COLO668 (cell line): ENCODE data around the gene PHF21A.
A peak's percentile ranks its signal among the peaks of the same experiment; 100 is the strongest.

ENCODE experiments used
- DNase-seq: peaks from one replicate; lab custom pipeline; 2025; ENCODE audit not compliant: unreplicated experiment; lab: John Stamatoyannopoulos, UW

Gene PHF21A

DNA sequence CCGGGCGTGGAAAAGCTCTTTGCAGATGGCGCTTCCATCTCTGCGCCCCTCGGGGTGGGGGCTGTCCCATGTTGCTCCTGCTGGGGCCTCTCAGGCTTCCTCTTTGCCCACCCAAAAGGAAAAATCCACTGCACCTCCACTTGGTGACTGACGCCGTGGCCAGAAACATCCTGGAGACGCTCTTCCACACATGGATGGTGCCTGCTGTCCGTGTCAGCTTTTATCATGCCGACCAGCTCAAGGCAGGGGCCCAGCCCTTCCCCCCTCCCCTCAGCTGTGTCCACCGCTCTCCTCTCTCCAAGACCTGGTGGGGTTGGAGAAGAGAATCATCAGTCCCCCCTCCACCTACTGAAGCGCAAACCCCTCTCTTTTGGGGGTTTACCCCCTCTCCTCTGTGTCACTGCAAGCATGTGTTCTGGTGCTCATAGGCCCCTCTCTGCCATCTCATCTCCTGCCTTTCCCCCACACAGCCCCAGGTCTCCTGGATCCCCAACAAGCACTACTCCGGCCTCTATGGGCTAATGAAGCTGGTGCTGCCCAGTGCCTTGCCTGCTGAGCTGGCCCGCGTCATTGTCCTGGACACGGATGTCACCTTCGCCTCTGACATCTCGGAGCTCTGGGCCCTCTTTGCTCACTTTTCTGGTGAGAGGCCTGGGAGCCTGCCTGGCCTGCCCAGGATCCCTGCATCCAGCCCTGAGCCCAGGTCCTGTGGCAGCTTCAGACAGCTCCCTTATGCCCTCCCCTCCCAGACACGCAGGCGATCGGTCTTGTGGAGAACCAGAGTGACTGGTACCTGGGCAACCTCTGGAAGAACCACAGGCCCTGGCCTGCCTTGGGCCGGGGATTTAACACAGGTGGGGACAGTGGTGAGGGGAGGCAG, 197.0 kb downstream of the PHF21A start:
- no peak for DNase-seq

DNA sequence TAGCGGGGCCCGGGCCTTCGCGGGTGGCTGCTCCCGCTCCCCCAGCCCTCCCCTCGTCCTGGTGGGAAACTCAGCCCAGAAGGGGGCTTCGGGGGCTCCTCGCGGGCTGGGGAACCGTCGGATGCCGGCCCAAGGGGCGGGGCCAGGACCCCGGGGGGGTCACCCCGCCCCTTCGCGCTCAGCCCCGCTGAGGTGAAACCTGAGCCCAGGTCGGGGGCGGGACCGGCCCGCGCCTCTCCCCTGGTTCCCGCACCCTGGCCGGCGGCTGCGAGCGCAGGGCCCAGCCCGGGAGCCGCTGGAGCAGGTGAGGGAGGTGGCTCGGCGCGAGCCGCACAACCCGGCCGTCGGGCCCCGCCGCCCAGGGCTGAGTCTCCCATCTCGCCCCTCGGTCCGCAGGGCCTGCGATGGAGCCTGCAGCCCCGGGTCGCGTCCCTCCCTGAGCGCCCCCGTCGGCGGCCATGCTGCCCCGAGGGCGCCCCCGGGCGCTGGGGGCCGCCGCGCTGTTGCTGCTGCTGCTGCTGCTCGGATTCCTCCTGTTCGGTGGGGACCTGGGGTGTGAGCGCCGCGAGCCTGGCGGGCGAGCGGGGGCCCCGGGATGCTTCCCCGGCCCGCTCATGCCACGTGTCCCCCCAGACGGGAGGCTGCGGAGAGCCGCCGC, 198.7 kb downstream of the PHF21A start, which contains the start of gene LARGE2:
Gene LARGE2, plus strand, starts transcription at position 232 of the 658 bp plus-strand sequence. Its CDS starts 227 bp downstream, at position 459.
- DNase-seq = peak; percentile 91

DNA sequence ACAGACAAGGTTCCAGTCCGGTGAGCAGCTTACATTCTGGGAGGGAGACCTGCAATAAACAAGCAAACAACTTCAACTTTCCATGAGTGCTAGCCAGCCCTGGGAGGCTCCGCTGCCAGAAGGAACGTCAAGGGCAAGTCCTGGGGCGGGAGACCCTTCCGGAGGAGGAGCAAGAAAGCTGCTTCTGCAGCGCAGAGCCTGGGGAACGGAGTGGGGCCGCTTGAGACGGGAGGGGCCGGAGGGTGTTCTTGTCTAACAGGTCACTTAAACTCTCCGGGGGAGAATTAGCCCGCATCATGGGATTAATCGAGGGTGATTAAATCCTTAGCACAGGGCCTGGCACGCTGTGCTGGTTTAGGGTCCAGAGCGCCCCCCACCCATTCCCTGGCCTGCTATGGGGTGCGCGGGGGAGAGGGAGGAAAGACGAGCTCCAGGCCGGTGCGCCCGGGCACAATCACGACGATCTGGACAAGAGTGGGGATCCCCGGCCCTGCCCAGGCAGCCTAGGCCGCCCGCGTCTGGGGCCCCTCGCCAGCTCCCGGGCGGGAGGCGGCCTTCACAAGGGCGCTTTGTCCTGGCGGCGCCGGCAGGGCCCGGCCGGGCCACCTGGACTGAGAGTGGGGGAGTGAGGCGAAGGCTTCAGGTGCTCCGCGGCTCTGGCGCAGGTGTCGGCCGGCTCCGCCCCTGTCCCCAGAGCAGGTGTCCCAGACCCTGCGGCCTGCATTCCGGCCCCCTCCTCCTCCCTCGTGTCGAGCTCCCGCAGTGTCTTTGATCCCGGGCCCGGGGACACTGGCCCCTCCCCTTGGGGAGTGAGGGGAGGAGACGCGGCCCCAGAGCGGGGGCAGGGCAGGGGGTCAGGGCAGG, 199.5 kb downstream of the PHF21A start:
- peak; percentile 98 for DNase-seq

DNA sequence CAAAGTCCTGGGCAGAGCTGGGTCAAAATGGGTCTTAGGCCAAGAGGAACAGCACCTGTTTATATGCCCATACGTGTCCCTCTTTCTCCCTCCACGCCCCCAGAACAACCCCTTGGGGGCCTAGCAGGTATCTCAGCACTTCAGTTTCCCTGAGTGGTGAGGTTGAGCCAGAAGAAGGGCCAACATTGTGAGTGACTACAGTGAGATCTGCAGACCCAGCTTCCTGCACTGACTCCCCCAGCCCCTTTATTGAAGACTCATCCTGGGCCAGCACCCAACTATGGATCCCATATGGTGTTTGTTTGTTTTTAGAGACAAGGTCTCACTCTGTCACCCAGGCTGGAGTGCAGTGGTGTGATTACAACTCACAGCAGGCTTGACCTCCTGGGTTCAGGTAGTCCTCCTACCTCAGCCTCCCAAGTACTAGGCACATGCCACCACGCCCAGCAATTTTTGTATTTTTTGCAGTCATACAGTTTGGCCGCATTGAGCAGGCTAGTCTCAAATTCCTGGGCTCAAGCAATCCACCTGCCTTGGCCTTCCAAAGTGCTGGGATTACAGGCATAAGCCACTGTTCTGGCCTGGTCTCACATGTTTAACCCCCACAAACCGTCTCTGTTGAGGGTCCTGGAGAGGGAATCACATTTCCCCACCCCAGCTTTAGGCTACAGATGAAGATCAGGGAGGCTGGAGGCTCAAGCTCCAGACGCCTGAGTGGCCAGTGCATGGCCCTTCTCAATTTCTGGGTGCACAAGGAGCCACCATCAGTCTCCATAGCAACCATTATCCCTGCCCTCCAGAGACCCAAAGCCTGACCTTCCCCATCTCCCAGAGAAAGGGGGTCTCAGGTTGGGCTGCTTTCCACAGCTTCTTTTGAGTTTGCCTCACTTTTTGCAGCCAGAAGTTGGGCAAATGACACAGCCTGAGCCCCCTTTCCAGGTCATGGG, 200.4 kb downstream of the PHF21A start:
- DNase-seq = no peak

DNA sequence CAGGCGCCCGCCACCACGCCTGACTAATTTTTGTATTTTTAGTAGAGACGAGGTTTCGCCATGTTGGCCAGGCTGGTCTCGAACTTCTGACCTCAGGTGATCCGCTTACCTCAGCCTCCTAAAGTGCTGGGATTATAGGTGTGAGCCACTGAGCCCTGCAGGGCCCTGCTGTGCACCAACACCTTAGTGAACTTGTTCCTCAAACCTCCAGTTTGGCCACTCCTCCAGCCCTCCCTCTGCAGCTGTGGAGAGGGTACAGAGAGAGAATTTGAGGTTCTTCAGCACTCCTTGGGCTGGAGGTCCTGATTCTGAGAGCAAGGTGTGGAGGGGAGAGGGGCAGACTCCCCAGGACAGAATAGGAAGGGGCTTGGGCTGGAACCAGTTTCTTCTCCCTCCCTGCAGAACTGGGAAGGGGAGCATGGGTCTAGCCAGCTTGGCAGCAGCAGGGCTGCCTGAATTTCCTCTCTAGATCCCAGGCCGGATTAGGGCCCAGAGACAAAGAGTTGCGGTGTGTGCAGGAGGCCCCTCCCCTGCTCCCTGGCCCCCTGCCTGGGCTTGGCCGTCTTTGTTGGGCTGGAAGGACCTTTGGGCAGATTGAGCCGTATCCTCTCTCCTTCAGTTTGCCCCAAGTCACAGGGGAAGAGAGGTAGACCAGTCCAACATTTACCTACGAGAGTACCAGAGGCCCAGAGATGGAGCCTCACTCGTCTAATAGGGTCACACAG, 201.3 kb downstream of the PHF21A start:
- DNase-seq = no peak

DNA sequence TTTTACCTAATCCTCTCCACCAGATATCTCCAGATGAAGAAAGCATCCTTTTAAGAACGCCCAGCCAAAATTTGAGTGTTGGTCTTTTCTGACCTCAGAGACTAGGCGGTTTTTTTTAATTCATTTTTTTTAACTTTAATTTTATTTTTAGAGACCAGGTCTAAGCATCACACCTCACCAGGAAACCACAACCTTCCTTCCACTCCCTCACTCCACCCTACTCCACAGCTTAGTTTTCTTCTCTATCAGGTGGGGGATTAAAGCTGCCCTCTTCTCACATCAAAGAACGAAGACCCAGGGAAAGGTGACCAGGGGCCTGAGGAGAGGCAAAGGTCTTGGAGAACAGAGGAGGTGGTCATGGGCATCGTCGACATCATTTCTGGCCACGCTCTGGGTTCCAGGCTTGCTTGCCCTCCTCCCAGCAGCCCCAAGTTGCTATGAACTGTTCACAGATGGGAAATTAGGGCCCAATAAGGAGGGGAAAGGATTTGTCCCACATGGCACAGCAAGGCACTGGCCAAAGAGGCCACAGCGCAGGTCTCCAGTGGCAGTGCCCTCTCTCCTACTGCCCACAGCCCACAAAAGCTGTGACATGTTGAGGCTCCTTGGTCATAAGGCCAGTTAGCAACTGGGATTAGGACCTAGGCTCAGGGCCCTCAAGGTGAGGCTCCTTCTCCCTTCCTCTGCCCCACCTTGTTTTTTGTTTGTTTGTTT, 202.1 kb downstream of the PHF21A start:
- DNase-seq = no peak

DNA sequence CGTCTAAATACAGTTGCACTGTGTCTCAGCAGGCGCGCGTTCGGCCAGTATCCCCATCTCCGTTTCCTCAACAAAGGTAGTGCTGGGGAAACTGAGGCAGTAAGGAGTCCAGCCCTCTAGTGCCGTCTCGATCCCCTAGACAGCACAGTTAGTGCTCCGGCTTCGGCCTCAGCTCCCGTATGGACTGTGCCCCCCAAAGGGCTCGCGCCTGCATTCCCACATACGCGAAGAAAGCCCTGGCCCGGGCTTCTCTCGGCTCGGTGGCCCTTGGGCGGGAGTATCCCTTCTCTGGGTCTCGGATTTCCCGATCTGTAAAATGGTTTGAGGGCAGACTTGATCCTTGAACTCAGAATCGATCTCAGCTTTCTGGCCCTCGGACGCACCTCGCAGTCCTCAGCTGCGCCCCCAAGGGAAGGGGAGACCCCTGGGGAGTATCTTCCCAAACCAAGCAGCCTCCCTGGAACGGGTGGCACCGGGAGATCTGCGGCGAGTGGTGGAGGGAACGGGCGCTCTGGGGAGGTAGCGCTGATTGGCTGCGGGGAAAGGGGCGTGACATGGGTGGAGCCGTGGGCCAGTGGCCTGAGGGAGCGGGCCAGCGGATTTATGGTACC, 202.8 kb downstream of the PHF21A start:
- DNase-seq = peak; percentile 87

DNA sequence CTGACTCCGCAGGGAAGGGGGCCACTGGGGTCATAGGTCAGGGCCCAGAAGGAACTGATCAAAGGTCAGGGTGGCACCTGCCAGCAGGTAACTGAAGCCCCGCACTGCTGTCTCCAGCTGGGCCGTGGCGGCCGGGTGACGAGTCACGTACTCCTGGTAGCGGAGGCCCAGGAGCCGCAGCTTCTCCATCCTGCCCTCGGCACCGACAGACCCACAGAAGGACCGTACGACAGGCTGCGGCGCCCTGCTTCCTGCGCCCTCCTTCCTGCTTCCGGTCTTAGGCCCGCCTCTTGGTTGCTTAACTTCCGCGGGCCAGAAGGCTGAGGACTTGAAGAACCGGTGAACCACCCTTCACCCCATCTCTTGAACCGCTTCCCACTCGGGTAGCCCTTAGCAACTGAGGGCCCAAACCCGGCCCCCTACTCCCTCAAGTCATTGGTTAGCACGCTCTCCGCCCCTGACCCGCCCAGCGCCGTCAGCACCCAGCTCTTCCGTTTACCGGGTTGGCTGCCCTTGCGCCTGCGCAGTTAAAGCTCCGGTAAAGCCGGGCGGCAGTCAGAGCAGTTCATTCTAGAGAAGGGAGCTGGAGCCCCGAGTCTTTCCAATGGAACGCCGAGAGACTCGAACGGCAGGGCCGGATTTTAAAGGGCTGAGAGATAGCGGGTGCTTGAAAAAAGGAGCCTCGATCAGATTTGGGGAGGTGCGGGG, 203.5 kb downstream of the PHF21A start, which contains the start of gene PEX16:
Gene PEX16, minus strand, starts transcription at position 255 of the 708 bp plus-strand sequence. Its CDS starts 66 bp downstream, at position 189.
- peak; percentile 97 for DNase-seq

DNA sequence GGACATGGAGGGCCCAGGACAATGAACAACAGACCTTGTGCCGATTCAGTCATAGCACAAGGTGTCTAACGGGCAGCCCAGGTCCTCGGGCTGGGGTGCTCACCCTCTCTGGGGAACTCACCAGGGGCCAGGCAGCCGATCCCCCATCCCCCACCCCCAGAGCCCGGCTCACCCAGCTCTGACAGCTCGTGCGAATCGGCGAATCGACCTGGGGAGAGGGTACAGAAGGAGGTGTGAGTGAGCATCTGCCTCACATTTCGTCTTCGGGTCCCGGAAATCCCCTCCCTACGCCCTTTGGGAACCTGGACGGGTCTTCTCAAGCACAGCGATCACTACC, 204.0 kb downstream of the PHF21A start:
- peak; percentile 38 for DNase-seq

DNA sequence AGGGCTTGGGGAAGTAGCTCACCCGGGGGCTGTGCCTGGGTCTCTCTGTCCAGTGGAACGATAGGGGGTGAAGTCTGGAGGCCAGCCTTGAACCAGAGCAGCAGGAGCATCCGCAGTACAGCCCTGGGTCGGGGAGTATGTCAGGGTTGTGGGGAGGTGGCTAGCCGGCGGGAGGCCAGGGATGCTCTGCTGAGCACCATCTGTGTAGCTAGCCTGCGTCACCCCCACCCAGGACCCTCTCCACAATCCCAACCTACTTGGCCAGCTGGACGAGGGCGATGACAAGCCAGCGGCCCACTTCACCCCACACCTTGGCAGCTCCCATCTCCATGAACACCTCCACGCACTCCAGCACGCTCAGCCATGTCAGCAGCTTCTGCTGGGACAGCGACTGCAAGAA, 205.8 kb downstream of the PHF21A start:
- DNase-seq = no peak

DNA sequence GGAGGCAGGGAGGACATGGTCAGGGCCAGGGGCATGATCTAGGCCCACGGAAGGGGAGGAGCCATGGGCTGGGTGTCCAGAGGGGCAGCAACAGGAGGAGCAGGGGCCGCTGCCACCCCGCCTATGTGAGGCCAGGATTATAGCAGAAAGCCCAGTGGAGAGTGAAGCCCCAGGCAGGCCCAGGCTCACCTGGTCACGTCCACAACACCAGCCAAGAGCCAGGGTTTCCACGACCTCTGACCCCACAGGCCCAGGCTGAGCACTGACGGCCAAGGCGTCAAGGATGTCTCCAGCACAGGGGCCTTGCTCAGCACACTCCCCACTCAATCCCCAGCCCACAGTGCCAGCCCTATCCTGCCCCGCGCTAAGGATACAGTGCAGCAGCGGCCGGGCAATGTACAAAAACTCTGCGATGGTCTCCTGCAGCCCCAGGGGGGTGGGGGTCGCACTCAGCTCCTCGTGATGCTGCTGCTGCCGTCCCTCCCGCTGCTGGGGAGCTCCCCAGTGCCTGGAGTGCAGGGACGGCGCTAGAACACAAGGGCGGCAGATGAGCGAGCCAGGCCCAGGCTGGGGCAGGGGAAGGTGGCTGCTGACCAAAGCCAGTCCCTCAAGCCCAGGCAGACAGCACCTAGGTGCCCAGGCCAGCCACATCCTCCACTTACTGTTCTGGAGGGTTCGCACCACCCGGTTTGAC, 207.2 kb downstream of the PHF21A start:
- DNase-seq = no peak

DNA sequence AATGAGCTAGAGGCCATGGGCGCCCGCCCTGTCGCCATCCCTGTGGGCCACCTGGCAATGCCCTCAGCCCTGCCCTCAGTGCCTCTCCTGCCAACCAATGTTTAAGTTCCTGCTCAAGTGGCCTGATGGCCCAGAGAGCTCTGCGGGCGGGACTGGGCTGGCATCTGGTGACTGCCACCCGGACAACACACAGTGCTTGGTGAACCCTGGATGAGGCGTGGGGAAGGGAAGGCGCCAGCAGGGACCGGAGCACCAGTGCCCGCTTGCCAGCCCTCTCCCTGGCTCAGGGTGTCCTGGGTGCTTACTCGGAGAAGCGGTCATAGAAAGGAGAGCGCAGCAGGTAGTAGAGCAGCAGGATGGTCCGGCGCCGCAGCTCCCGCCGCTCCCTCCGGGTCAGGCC, 207.7 kb downstream of the PHF21A start:
- no peak for DNase-seq

DNA sequence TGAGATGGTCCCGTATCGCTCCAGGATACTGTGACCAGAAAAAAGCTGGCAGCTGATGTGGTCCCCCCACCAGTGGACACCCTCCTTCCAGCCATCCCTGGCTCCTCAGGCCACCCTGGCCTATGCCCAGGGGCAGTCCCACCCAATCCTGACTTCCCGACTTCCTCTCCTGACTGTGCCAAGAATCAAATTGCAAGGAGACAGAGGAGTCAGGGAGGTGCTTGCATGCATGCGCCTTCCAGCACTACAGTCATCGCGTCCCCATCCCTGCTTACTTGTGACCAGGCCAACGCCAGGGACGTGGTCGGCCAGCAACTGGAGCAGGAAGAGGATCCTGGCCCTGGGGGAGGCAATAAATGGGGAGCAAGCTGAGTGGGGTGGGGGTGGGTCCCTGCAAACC, 210.6 kb downstream of the PHF21A start:
- DNase-seq = no peak

DNA sequence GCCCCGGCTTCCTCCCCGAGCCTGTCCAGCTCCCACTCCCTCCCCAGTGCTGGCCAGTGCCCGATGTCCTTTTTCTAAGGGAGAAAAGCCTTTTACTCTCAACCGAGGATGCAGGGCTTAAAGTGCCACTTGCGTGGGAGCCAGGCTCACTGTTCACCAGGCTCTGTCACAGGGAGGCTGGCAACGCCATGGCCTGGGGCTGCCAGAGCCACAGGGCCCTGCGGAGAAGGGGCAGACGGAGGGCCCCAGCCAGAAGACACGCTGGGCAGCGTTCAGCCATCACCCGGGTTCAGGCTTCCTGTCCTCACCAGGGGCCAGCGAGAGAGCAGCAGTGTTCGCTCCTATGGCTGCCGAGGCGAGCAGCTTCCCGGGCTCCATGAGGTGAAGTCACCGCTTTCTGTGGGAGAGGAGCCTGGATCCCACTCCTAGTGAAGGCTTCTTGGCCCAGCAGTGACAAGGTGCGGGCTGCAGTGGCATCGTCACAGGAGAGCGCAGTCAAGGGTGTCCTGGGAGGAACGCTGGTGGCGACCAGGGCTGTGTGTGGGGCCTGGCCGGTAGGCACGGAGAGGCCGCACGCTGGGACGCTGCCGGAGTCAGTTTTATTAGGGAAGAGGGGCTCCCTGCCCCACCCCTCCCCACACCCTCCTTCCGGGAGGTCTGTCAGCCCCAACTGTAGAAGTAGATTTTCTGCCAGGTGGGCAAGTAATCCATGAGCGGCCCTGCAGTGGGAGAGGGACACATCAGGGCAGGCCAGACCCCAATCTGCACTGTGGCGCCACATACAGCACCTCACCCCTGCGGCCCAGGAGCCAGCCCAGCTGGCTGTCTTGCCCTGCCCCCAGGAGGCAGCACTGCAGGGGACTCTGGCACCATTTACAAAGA, 211.4 kb downstream of the PHF21A start:
- DNase-seq = no peak

DNA sequence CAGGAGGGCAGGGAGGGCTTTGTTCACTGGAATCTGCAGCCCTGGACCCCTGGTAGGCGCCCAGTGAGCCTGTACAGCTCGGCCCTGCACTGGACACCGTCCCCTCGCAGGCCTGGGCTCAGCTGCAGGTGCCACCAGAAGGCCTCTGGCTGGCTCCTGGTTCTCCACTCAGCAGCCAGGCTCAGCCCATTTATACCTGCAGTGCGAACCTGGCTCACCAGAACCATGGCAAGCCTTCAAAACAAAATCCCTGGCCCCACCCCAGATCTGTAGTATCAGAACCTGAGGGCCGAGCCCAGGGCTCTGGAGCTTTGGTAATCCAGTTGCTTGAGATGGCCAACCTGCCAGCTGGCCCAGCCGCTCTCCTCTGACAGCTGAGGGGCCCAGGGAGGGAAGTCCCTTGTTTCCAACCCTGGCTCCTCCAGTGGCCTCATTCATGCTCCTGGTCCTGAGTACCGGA, 213.3 kb downstream of the PHF21A start:
- no peak for DNase-seq

DNA sequence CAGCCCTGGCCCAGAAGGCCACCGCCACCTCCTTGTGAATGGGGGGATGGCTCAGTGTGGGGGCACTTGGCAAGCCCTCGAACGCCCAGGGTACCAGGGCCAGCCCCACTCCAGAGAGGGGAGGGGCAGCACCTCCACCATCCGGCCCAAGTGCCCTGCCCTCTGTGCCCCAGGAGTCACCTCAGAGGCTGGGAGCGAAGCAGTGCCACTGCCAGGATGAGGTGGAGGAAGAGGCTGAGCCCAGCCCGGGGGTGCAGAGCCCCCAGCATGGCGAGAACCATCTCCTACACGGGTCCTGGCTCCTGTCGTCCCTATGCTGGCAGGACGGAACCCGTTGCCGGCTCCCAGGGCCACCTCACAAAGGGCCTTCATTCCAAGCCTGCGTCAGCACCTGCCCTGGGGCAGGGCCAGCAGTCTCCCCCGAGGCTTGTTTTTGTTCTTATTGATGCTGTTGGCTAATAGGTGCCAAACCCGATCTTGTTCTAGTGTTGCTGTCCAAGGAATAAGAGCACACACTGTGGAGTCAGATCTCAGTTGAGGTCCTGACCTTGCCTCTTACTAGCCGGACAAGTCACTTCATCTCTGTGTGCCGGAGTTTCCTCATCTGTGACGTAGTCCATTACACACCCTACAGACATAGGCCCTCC, 214.2 kb downstream of the PHF21A start, which contains the start of gene FREY1:
Gene FREY1, minus strand, starts transcription at position 307 of the 647 bp plus-strand sequence. Its CDS starts 26 bp downstream, at position 281.
- DNase-seq = no peak
